Lung (tissue), 12 donors: Measurements from ENCODE around the gene CES4A. TPM values are rescaled to one million over a fixed set of nuclear protein-coding genes. Genes with fewer than 3 reads are reported as not detected.
"Not testable (repeated sequence)": the region's sequence is repeated elsewhere in the genome, so short reads cannot be mapped to it uniquely, and the experiment has no call there.

Source experiments
- ATAC-seq: fragments of 200-7000 bp; cut with Tn5 transposase; one replicate; pipeline ENCODE4 v1.9.1; 2020; ENCODE audit warnings: moderate number of reproducible peaks; ENCODE audit not compliant: insufficient read depth, low FRiP score
- DNase-seq, 3 donors: peaks; one replicate each; pipeline ENCODE4 v3.0.0-alpha.2; 2013 to 2017
- H3K27ac ChIP-seq, 2 donors: one replicate each; pipeline ENCODE4 v1.5.1; 2013; ENCODE audit warnings: mild to moderate bottlenecking in 2 of 2, moderate library complexity in 2 of 2, control low read depth in 1 of 2, inconsistent platforms in 1 of 2, low read depth in 1 of 2, low read length in 1 of 2
- H3K27me3 ChIP-seq, 3 donors: one replicate each; pipeline ENCODE4 v1.5.1; 2013; ENCODE audit warnings: low read length in 2 of 3; ENCODE audit not compliant: control insufficient read depth in 3 of 3, insufficient read depth in 3 of 3
- H3K36me3 ChIP-seq, 4 donors: one replicate each; pipeline ENCODE4 v1.5.1; 2013; ENCODE audit warnings: low read length in 4 of 4, mild to moderate bottlenecking in 1 of 4, moderate library complexity in 1 of 4; ENCODE audit not compliant: control insufficient read depth in 4 of 4, insufficient read depth in 4 of 4
- H3K4me1 ChIP-seq, 5 donors: one replicate each; pipeline ENCODE4 v1.5.1; 2013; ENCODE audit warnings: low read length in 5 of 5, mild to moderate bottlenecking in 2 of 5, moderate library complexity in 1 of 5; ENCODE audit not compliant: control insufficient read depth in 5 of 5, insufficient read depth in 5 of 5
- H3K4me3 ChIP-seq: one replicate; pipeline ENCODE4 v1.5.1; 2013; ENCODE audit warnings: mild to moderate bottlenecking, control low read depth, moderate library complexity
- H3K9ac ChIP-seq, 2 donors: one replicate each; pipeline ENCODE4 v1.5.1; 2013; ENCODE audit warnings: low read length in 2 of 2, control low read depth in 1 of 2; ENCODE audit not compliant: insufficient read depth in 1 of 2
- H3K9me3 ChIP-seq, 4 donors: one replicate each; pipeline ENCODE4 v1.5.1; 2013; ENCODE audit warnings: low read length in 3 of 4, mild to moderate bottlenecking in 1 of 4, moderate library complexity in 1 of 4; ENCODE audit not compliant: control insufficient read depth in 4 of 4, insufficient read depth in 3 of 4
- WGBS, 2 donors: extraction: QIAGEN DNeasy Blood & Tissue Kit; methylation state at CpG; one replicate each; pipeline ENCODE4 v1.1.7; 2013; 5-methylcytosine and 5-hydroxymethylcytosine counted together
- polyA plus RNA-seq, 2 donors: library from polyadenylated mRNA; stranded (reverse); fragments of 200-250 nt; gene quantifications; one replicate each; pipeline ENCODE4 v1.2.1, GENCODE V29; 2013
- total RNA-seq, 2 donors: library from RNA; depleted of rRNA in 1 of 2; stranded (reverse); fragments of >200 nt in 1 of 2; gene quantifications; one replicate each; pipeline ENCODE4 v1.2.1, GENCODE V29; 2014 to 2021
- TF ChIP-seq, protein P1 (sequence below): IDR thresholded peaks from 2 replicates; pipeline ENCODE4 v1.5.1; 2012; ENCODE audit warnings: mild to moderate bottlenecking; ENCODE audit errors: control extremely low read depth, extremely low read depth
- donor health status: control.
- donor health status: control.
- donor health status: Bipolar disorder and iron deficiency.
- donor health status: healthy.
- donor health status: DM: yes; HTN: yes; CAD: no.

Gene CES4A
- total and polyA plus RNA-seq, 4 donors, result 8.0 to 29.8 (median 13.6) TPM

DNA sequence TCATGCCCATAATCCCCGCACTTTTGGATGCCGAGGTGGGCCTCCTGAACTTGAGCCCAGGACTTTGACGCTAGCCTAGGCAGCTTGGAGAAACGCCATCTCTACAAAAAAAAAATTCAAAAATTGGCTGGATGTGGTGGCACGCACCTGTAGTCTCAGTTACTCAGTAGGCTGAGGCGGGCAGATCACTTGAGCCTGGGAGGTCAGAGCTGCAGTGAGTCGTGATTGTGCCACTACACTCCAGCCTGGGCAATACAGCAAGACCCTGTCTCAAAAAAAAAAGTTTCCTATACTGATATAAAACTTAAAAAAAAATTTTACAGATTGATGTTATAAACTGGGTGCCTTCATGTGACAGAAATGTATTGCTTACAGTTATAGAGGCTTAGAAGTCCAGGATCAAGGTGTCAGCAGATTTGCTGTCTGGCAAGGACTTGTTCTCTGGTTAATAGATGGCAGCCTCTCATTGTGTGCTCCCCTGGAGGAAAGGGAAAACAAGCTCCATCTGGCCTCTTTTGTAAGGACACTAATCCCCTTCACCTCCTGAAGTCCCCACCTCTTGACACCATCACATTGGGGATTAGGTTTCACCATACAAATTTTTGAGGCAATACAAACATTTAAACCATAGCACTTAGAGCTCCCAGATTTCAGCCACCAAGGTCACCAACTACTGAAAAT lies 35.8 kb upstream of the CES4A start:
- Histone ChIP-seq H3K36me3 (no peaks in the 10 kb centered on the region), H3K9ac (no peak overlapping the region), H3K27ac (no peak overlapping the region), H3K27me3 (peaks cover 0 to 37% (median 25%) of the 10 kb centered on the region in 3 donors), H3K9me3 (no peaks in the 10 kb centered on the region), H3K4me3 (no peak overlapping the region), H3K4me1 (peaks cover 0 to 18% (median 5%) of the 10 kb centered on the region in 5 donors)
- TF ChIP-seq, protein P1, sequence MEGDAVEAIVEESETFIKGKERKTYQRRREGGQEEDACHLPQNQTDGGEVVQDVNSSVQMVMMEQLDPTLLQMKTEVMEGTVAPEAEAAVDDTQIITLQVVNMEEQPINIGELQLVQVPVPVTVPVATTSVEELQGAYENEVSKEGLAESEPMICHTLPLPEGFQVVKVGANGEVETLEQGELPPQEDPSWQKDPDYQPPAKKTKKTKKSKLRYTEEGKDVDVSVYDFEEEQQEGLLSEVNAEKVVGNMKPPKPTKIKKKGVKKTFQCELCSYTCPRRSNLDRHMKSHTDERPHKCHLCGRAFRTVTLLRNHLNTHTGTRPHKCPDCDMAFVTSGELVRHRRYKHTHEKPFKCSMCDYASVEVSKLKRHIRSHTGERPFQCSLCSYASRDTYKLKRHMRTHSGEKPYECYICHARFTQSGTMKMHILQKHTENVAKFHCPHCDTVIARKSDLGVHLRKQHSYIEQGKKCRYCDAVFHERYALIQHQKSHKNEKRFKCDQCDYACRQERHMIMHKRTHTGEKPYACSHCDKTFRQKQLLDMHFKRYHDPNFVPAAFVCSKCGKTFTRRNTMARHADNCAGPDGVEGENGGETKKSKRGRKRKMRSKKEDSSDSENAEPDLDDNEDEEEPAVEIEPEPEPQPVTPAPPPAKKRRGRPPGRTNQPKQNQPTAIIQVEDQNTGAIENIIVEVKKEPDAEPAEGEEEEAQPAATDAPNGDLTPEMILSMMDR, result no peak
- WGBS, 2 donors, result 86 to 93% methylated on average over 7 of the region's 7 CpGs
- ATAC-seq (no peak), DNase-seq (no peak)

- Histone ChIP-seq H3K27me3 (peaks cover 0 to 29% (median 22%) of the 10 kb centered on the region in 3 donors), H3K9ac (no peak overlapping the region), H3K36me3 (no peaks in the 10 kb centered on the region), H3K4me3 (no peak overlapping the region), H3K9me3 (no peaks in the 10 kb centered on the region), H3K4me1 (peaks cover 0 to 8% (median 3%) of the 10 kb centered on the region in 5 donors), H3K27ac (no peak overlapping the region)
- 82 to 85% methylated on average over 10 of the region's 10 CpGs for WGBS, 2 donors
- ATAC-seq, result no peak
- TF ChIP-seq, protein P1, result no peak
- no peak for DNase-seq
Measured at GRCh38 chr16:66953462-66954096, 34.8 kb upstream of the CES4A start.

DNA sequence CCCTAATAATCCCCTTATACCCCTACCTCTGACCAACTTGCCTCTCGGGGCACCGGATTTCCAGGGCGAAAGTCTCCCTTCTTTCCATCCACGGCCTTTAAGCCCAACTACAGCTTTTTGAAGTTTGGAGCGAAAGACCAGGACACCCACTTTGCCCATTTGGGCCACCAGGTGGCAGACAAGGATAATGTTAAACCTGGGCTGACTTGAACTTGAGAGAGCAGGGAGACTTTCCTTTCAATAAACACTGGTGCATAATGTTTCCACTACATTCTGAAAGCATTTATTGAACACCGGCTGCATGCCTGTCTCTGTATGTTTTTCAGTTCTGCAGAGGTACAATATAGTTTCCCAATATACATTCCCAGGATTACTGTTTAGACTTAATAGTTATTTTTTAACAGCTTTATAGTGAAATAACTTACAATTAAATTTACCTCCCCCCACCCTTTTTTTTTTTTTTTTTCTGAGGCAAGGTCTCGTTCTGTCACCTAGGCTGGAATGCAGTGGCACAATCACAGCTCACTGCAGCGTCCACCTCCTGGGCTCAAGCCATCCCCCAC lies 34.2 kb upstream of the CES4A start:
- DNase-seq, result peak; percentile 81 to 85 (median 82)
- peaks cover 0 to 2% (median 0%) of the 10 kb centered on the region in 5 donors for H3K4me1 ChIP-seq
- no peaks in the 10 kb centered on the region for H3K36me3 ChIP-seq
- H3K27ac ChIP-seq, result no peak overlapping the region
- TF ChIP-seq, protein P1, result peak; percentile 84
- H3K4me3 ChIP-seq, result no peak overlapping the region
- peaks cover 0 to 26% (median 17%) of the 10 kb centered on the region in 3 donors for H3K27me3 ChIP-seq
- ATAC-seq, result peak; percentile 53
- no peaks in the 10 kb centered on the region for H3K9me3 ChIP-seq
- no peak overlapping the region for H3K9ac ChIP-seq
- WGBS, 2 donors, result 13 to 25% methylated on average over 8 of the region's 8 CpGs

GRCh38 chr16:66955363-66956153 lies 32.8 kb upstream of the CES4A start:
- peaks cover 0 to 13% (median 3%) of the 10 kb centered on the region in 3 donors for H3K27me3 ChIP-seq
- 72 to 78% methylated on average over 17 of the region's 17 CpGs for WGBS, 2 donors
- not testable (repeated sequence) for H3K27ac ChIP-seq, H3K36me3 ChIP-seq, H3K9ac ChIP-seq, H3K4me1 ChIP-seq, H3K4me3 ChIP-seq, ATAC-seq, DNase-seq, H3K9me3 ChIP-seq

DNA sequence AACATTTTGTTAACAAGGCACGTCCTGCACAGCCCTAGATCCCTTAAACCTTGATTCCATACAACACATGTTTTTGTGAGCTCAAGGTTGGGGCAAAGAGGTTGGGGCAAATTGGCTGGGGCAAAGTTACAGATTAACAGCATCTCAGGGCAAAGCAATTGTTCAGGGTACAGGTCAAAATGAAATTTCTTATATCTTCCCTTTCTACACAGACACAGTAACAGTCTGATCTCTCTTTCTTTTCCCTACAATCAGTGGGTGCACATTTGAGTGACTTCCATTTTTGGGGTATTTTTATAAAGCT lies 32.3 kb upstream of the CES4A start:
- not testable (repeated sequence) for H3K27me3 ChIP-seq, H3K36me3 ChIP-seq, H3K9me3 ChIP-seq, DNase-seq, H3K4me3 ChIP-seq, H3K4me1 ChIP-seq, H3K27ac ChIP-seq, ATAC-seq, H3K9ac ChIP-seq
- 90 to 100% methylated on average over 1 of the region's 1 CpG for WGBS, 2 donors
